A673 (cell line): ENCODE measurements around the gene CHODL. TPM values are rescaled to one million over a fixed set of nuclear protein-coding genes. Genes with fewer than 3 reads are reported as not detected.
A peak's percentile ranks its signal among the peaks of the same experiment; 100 is the strongest.

Experiments used
- Bru-seq: library from RNA; stranded (reverse); fragments of 400-500 nt; gene quantifications from one replicate; lab custom pipeline; 2021; lab: Mats Ljungman, UMichigan
- BruChase-seq, 2 experiments: library from RNA; stranded (reverse); fragments of 400-500 nt; gene quantifications; one replicate each; lab custom pipeline; 2021; lab: Mats Ljungman, UMichigan
- BruUV-seq: library from RNA; stranded (reverse); fragments of 400-500 nt; replicated peaks from 2 replicates; lab custom pipeline; 2021; lab: Mats Ljungman, UMichigan
- CTCF ChIA-PET: fragments of 300-600 bp; sonication (Branson Sonifier 250); formaldehyde crosslinking; loops from one replicate; lab custom pipeline; 2022; ENCODE audit warnings: antibody characterized with exemption; lab: Charles Lee
- POLR2A ChIA-PET: fragments of 300-600 bp; sonication (Branson Sonifier 250); formaldehyde crosslinking; loops from one replicate; lab custom pipeline; 2022; ENCODE audit warnings: antibody characterized with exemption; ENCODE audit not compliant: low non-redundant PET; lab: Charles Lee
- DNase-seq: peaks from one replicate; pipeline ENCODE4 v3.0.0-alpha.2; 2015; ENCODE audit warnings: low spot score
- H3K27ac ChIP-seq: fragments of 200-600 bp; sonication (generic); 2 replicates; pipeline ENCODE4 v1.5.1; 2016; ENCODE audit warnings: mixed run types, low read depth, mild to moderate bottlenecking, mixed read lengths, antibody characterized with exemption, low read length; ENCODE audit not compliant: poor library complexity, severe bottlenecking
- H3K27me3 ChIP-seq: fragments of 200-600 bp; sonication (generic); replicated peaks from 2 replicates; pipeline ENCODE4 v1.6.1; 2017; ENCODE audit warnings: mixed run types, low read depth, mild to moderate bottlenecking, mixed read lengths, antibody characterized with exemption, low read length; ENCODE audit not compliant: insufficient read depth, poor library complexity
- H3K36me3 ChIP-seq: fragments of 200-600 bp; sonication (generic); 2 replicates; pipeline ENCODE4 v1.6.1; 2016; ENCODE audit warnings: mixed run types, mild to moderate bottlenecking, mixed read lengths, antibody characterized with exemption, low read length; ENCODE audit not compliant: insufficient read depth, poor library complexity, severe bottlenecking
- H3K4me1 ChIP-seq: fragments of 200-600 bp; sonication (generic); 2 replicates; pipeline ENCODE4 v1.6.1; 2017; ENCODE audit warnings: mixed run types, mild to moderate bottlenecking, mixed read lengths, antibody characterized with exemption, low read length; ENCODE audit not compliant: insufficient read depth, poor library complexity, severe bottlenecking
- H3K4me3 ChIP-seq: fragments of 200-600 bp; sonication (generic); 2 replicates; pipeline ENCODE4 v1.5.1; 2016; ENCODE audit warnings: low read depth, mixed run types, mild to moderate bottlenecking, mixed read lengths, low read length; ENCODE audit not compliant: poor library complexity, severe bottlenecking
- H3K9me3 ChIP-seq: fragments of 200-600 bp; sonication (generic); 2 replicates; pipeline ENCODE4 v1.6.1; 2016; ENCODE audit warnings: mixed run types, low read depth, mild to moderate bottlenecking, mixed read lengths, antibody characterized with exemption, low read length; ENCODE audit not compliant: poor library complexity, severe bottlenecking
- CTCF ChIP-seq: fragments of 300-800, 200-600 bp; sonication (generic); conservative IDR thresholded peaks from 2 replicates; pipeline ENCODE4 v1.5.1; 2017; ENCODE audit warnings: low read depth, mild to moderate bottlenecking, antibody characterized with exemption, low read length, moderate library complexity, mixed read lengths
- EZH2 ChIP-seq: fragments of 200-600 bp; sonication (generic); IDR thresholded peaks from 2 replicates; pipeline ENCODE4 v1.6.1; 2017; ENCODE audit warnings: borderline replicate concordance, low read depth, mild to moderate bottlenecking, mixed read lengths, antibody characterized with exemption, low read length; ENCODE audit not compliant: poor library complexity, severe bottlenecking
- intact Hi-C: fragments of 100-400 bp; cut with micrococcal nuclease; formaldehyde crosslinking; loops from one replicate; pipeline ENCODE4 v1.10.0; 2022; ENCODE audit not compliant: unreplicated experiment
- long read RNA-seq: library from polyadenylated mRNA; stranded (forward); transcript quantifications from one replicate; pipeline ENCODE4 v2.0.0, GENCODE V29; 2022
- total RNA-seq: library from RNA; stranded (reverse); gene quantifications from 2 replicates; pipeline ENCODE4 v1.2.3, GENCODE V29; 2021

CHODL gene
- total RNA-seq (0.19 and 0.26 TPM in 2 replicates), Bru-seq, nascent RNA (percentile 11 among the genes with signal in this experiment), BruChase-seq, experiment 1, labeled RNA remaining after a 2-hour chase (percentile 14 among the genes with signal in this experiment), BruChase-seq, experiment 2, labeled RNA remaining after a 6-hour chase (percentile 19 among the genes with signal in this experiment)
- long read RNA-seq, partial matches to known transcripts = 0 of 1 reads
- long read RNA-seq, other reads (novel, unspliced or antisense) = 0 of 1 reads

GRCh38 chr21:18244671-18245463 lies at the start of gene CHODL:
Gene CHODL (plus strand): TSS chr21:18244833. CDS start chr21:18245224, 391 bp downstream.
- no TSS peak for BruUV-seq
- TF ChIP-seq CTCF (no peak), EZH2 (no peak)
- Histone ChIP-seq H3K4me1 (peaks cover 9% of the 10 kb centered on the region), H3K27me3 (no peaks in the 10 kb centered on the region), H3K36me3 (no peaks in the 10 kb centered on the region), H3K27ac (no peak within 1 kb of the TSS), H3K9me3 (no peaks in the 10 kb centered on the region), H3K4me3 (peak within 1 kb of the TSS; percentile 54)
- intact Hi-C loops = no loop called here
- POLR2A ChIA-PET = no interaction called here
- no peak for DNase-seq
- CTCF ChIA-PET = no interaction called here

DNA sequence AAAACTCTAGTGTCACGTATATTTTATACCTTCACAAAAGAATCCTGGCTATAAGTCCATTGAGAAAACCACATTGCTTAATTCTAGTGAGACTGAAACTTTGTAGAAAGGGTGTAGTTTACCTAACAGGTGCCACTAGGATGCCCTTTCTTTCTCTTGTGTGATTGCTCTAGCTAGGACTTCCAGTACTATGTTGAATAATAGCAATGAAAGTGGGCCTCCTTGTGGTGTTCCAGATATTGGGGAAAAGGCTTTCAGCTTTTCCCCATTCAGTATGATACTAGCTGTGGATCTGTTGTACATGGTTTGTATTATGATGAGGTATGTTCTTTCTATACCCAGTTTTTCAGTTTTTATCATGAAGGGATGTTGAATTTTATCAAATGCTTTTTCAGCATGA lies 39.7 kb upstream of the CHODL start:
- Histone ChIP-seq H3K27ac (no peak overlapping the region), H3K36me3 (no peaks in the 10 kb centered on the region), H3K4me1 (no peaks in the 10 kb centered on the region), H3K9me3 (no peaks in the 10 kb centered on the region), H3K27me3 (no peaks in the 10 kb centered on the region), H3K4me3 (no peak overlapping the region)
- ChIA-PET CTCF (interaction anchor here (1.7 kb wide), 1 partner anchor 164 kb away, joined by 7 read pairs; no protein-coding TSS in a partner anchor), POLR2A (no interaction called here)
- TF ChIP-seq EZH2 (no peak), CTCF (peak; percentile 25; the same call in 1 of the 2 replicates)
- intact Hi-C loops = loop anchor here (1.0 kb wide), 1 partner anchor 164 kb away; no protein-coding TSS in a partner anchor
- peak; percentile 11 for DNase-seq
- BruUV-seq = no TSS peak

DNA sequence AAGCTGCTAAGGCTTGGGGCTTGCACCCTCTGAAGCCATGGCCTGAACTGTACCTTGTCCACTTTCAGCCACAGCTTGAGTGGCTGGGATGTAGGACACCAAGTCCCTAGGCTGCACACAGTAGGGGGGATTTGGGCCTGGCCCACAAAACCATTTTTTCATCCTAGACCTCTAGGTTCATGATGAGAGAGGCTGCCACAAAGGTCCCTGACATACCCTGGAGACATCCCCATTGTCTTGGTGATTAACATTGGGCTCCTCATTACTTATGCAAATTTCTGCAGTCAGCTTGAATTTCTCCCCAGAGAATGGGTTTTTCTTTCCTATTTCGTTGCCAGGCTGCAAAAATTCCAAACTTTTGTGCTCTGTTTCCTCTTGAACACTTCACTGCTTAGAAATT lies 26.3 kb upstream of the CHODL start:
- H3K4me3 ChIP-seq = no peak overlapping the region
- H3K4me1 ChIP-seq = no peaks in the 10 kb centered on the region
- no peaks in the 10 kb centered on the region for H3K27me3 ChIP-seq
- DNase-seq = no peak
- no peak overlapping the region for H3K27ac ChIP-seq
- H3K9me3 ChIP-seq = peaks cover 10% of the 10 kb centered on the region
- no peaks in the 10 kb centered on the region for H3K36me3 ChIP-seq
- intact Hi-C loops = no loop called here
- ChIA-PET CTCF (no interaction called here), POLR2A (no interaction called here)
- no peak for TF ChIP-seq EZH2
- no peak for TF ChIP-seq CTCF
- no TSS peak for BruUV-seq
